ENCODE data around the gene TLCD1. TPM values are rescaled to one million over a fixed set of nuclear protein-coding genes. Genes with fewer than 3 reads are reported as not detected.

The TLCD1 gene
- total RNA-seq, 1 donor from 2014 or later, result 8.0 TPM

DNA sequence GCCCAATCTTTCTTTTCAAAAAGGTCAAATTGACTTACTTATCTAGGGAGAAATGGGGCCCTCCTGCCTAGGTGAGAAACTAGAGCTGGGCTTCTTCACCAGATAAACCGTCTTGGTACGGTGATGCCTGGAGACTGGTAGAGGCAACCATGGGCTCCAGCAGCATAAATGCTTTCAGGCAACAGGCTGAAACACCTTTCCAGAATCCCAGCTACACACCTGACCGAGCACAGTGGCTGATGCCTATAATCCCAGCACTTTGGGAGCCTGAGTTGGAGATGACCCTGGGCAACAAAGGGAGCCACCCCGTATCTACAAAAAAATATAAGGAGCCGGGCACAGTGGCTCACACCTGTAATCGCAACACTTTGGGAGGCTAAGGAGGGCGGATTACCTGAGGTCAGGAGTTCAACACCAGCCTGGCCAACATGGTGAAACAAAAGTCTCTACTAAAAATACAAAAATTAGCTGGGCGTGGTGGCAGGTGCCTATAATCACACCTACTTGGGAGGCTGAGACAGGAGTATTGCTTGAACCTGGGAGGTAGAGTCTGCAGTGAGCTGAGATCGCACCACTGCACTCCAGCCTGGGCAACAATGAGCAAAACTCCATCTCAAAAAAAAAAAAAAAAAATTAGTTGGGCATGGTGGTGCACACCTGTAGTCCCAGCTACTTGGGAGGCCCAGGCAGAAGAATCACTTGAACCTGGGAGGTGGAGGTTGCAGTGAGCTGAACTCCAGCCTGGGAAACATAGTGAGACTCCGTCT lies 25.8 kb upstream of the TLCD1 start:
- no peak for DNase-seq (ENCODE audit: low spot score)
- Mint-ChIP-seq H3K4me1 (ENCODE audit: low read depth) (peaks cover 8% of the 10 kb centered on the region), H3K36me3 (ENCODE audit: low read depth) (peaks cover 60% of the 10 kb centered on the region), H3K4me3 (ENCODE audit: low read depth) (no peak overlapping the region), H3K9me3 (no peaks in the 10 kb centered on the region), H3K27ac (no peak overlapping the region), H3K27me3 (ENCODE audit: low read depth) (no peaks in the 10 kb centered on the region)
- intact Hi-C loops (cut with micrococcal nuclease), result loop anchor here (5.0 kb wide), 1 partner anchor 34 kb away; the partner anchor contains the start of genes RAB34 and RPL23A

DNA sequence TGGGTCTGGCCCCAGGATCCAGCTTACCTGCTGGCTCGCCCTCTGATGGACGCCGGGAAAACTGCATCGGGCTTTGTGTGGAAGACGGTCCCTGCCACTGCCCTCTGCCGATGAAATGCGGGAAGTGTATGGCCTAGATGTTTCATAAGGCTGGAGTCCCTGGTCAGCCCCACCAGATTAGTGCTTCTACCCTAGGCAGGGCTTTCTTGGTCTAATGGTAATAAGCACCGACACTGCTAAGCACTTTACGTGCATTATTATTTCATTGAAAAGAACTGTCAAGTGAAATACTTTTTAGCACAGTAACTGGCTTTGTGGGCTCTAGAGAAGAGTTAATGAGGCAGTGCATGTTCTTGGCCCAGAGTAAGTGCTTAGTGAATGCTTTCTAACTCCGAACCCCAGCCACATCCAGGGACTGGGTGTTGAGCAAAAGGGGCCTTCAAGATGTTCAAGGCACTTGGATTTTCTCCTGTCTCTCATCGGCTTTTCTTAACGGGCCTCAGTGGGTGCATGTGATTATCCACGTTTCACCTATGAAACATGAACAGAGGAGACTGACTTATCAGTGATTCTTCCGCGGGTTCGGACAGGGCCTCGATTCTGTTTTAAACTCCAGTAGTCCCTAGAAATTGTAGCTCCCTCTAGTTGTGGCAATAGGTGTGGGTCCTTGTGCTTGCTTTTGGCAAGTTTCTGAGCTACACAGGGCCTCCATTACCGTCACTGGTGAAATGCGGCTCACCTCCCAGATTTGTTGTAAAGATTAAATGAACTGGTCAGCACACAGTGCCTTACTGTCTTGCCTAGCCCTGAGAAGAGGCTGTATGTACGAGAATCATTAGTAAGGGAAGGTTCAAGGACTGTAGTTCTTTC lies 24.4 kb upstream of the TLCD1 start:
- H3K27me3 Mint-ChIP-seq (ENCODE audit: low read depth), result no peaks in the 10 kb centered on the region
- peak; percentile 82 for DNase-seq (ENCODE audit: low spot score)
- peaks cover 11% of the 10 kb centered on the region for H3K4me1 Mint-ChIP-seq (ENCODE audit: low read depth)
- H3K36me3 Mint-ChIP-seq (ENCODE audit: low read depth), result peaks cover 65% of the 10 kb centered on the region
- H3K27ac Mint-ChIP-seq, result no peak overlapping the region
- intact Hi-C loops (cut with micrococcal nuclease), result loop anchor here (1.0 to 5.0 kb wide), 2 partner anchors 23 to 33 kb away; partner anchors contain the start of genes RAB34 and RPL23A
- no peaks in the 10 kb centered on the region for H3K9me3 Mint-ChIP-seq
- H3K4me3 Mint-ChIP-seq (ENCODE audit: low read depth), result no peak overlapping the region

DNA sequence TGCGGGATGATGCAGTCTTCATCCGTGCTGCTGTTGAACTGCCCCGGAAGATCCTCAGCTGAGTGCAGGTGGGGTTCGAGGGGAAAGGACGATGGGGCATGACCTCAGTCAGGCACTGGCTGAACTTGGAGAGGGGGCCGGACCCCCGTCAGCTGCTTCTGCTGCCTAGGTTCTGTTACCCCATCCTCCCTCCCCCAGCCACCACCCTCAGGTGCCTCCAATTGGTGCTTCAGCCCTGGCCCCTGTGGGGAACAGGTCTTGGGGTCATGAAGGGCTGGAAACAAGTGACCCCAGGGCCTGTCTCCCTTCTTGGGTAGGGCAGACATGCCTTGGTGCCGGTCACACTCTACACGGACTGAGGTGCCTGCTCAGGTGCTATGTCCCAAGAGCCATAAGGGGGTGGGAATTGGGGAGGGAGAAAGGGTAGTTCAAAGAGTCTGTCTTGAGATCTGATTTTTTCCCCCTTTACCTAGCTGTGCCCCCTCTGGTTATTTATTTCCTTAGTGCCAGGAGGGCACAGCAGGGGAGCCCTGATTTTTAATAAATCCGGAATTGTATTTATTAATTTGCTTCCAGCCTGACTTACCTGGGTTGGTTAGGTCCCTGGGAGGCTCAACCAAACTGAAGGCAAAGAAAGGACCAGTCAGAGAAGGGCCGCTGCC lies 23.6 kb upstream of the TLCD1 start:
- H3K4me1 Mint-ChIP-seq (ENCODE audit: low read depth), result peaks cover 11% of the 10 kb centered on the region
- no peak overlapping the region for H3K4me3 Mint-ChIP-seq (ENCODE audit: low read depth)
- no peaks in the 10 kb centered on the region for H3K27me3 Mint-ChIP-seq (ENCODE audit: low read depth)
- H3K27ac Mint-ChIP-seq, result no peak overlapping the region
- intact Hi-C loops (cut with micrococcal nuclease), result loop anchor here (1.0 to 5.0 kb wide), 2 partner anchors 22 to 32 kb away; partner anchors contain the start of genes RAB34 and RPL23A
- no peak for DNase-seq (ENCODE audit: low spot score)
- peaks cover 73% of the 10 kb centered on the region for H3K36me3 Mint-ChIP-seq (ENCODE audit: low read depth)
- no peaks in the 10 kb centered on the region for H3K9me3 Mint-ChIP-seq

DNA sequence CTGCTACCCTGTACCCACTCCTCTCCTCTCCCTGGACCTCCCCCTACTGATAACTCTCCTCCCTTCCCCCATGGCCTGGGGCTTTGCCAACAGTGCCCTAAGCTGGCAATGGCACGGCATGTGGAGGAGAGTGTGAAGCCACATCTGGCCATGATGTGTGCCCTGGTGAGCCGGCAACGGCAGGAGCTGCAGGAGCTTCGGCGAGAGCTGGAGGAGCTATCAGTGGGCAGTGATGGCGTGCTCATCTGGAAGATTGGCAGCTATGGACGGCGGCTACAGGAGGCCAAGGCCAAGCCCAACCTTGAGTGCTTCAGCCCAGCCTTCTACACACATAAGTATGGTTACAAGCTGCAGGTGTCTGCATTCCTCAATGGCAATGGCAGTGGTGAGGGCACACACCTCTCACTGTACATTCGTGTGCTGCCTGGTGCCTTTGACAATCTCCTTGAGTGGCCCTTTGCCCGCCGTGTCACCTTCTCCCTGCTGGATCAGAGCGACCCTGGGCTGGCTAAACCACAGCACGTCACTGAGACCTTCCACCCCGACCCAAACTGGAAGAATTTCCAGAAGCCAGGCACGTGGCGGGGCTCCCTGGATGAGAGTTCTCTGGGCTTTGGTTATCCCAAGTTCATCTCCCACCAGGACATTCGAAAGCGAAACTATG lies 23.0 kb upstream of the TLCD1 start:
- peak overlapping the region; percentile 53 for H3K27ac Mint-ChIP-seq
- H3K27me3 Mint-ChIP-seq (ENCODE audit: low read depth), result no peaks in the 10 kb centered on the region
- H3K36me3 Mint-ChIP-seq (ENCODE audit: low read depth), result peaks cover 72% of the 10 kb centered on the region
- no peak for DNase-seq (ENCODE audit: low spot score)
- no peak overlapping the region for H3K4me3 Mint-ChIP-seq (ENCODE audit: low read depth)
- H3K4me1 Mint-ChIP-seq (ENCODE audit: low read depth), result peaks cover 11% of the 10 kb centered on the region
- no peaks in the 10 kb centered on the region for H3K9me3 Mint-ChIP-seq
- intact Hi-C loops (cut with micrococcal nuclease), result no loop called here

DNA sequence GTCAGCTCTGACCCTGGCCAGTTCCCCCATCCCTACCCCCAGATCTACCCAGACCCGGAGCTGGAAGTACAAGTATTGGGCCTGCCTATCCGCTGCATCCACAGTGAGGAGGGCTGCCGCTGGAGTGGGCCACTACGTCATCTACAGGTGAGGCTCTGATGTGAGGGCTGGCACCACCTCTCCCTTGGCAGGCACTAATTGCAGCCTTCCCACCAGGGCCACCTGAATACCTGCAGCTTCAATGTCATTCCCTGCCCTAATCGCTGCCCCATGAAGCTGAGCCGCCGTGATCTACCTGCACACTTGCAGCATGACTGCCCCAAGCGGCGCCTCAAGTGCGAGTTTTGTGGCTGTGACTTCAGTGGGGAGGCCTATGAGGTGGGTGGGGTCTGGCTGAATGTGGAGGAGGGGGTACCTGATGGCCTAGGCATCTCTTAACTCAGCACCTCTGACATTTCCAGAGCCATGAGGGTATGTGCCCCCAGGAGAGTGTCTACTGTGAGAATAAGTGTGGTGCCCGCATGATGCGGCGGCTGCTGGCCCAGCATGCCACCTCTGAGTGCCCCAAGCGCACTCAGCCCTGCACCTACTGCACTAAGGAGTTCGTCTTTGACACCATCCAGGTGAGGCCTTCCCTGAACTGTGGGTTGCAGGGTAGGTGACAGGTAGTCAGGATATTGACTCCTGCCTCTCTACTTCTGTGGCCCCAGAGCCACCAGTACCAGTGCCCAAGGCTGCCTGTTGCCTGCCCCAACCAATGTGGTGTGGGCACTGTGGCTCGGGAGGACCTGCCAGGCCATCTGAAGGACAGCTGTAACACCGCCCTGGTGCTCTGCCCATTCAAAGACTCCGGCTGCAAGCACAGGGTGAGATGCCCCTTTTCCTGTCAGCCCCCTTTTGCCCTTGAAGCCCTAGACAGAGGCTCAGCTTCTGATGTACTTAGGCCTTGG lies 22.0 kb upstream of the TLCD1 start:
- Mint-ChIP-seq H3K4me3 (ENCODE audit: low read depth) (peak overlapping the region; percentile 13), H3K4me1 (ENCODE audit: low read depth) (peaks cover 13% of the 10 kb centered on the region), H3K27ac (peak overlapping the region; percentile 5), H3K9me3 (no peaks in the 10 kb centered on the region), H3K27me3 (ENCODE audit: low read depth) (no peaks in the 10 kb centered on the region), H3K36me3 (ENCODE audit: low read depth) (peaks cover 72% of the 10 kb centered on the region)
- intact Hi-C loops (cut with micrococcal nuclease), result no loop called here
- no peak for DNase-seq (ENCODE audit: low spot score)

DNA sequence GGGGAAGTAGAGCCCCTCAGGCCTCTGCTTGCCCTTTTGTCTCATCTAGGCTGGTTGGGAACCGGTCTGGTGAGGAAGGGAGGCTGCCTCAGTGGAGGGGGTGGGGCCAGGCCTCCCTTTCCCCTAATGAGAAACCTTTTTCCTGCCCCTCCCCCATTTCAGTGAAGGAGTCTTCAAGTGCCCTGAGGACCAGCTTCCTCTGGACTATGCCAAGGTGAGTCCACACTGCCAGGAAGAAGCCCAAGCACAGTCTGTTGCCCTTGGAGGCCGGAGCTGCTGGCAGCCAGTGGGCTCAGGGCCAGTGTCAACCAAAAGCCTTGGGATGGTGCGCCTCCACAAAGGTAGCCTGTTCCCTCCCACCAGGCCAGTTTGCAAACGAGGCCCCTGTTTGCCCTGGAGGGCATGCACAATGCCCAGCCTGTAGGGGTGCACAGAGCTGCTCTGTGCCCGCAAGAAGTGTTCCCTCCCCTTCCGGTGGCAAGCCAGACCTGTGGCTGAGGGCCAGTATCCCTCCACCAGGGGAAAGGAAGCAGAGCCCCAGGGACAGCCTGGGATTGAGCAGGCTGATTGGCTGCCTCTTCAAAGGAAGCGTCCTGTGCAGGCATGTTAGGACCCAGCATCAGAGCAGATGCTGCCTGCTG lies 21.1 kb upstream of the TLCD1 start:
- Mint-ChIP-seq H3K9me3 (no peaks in the 10 kb centered on the region), H3K4me1 (ENCODE audit: low read depth) (peaks cover 12% of the 10 kb centered on the region), H3K27me3 (ENCODE audit: low read depth) (no peaks in the 10 kb centered on the region), H3K36me3 (ENCODE audit: low read depth) (peaks cover 67% of the 10 kb centered on the region), H3K4me3 (ENCODE audit: low read depth) (peak overlapping the region; percentile 17), H3K27ac (no peak overlapping the region)
- no peak for DNase-seq (ENCODE audit: low spot score)
- intact Hi-C loops (cut with micrococcal nuclease), result no loop called here

DNA sequence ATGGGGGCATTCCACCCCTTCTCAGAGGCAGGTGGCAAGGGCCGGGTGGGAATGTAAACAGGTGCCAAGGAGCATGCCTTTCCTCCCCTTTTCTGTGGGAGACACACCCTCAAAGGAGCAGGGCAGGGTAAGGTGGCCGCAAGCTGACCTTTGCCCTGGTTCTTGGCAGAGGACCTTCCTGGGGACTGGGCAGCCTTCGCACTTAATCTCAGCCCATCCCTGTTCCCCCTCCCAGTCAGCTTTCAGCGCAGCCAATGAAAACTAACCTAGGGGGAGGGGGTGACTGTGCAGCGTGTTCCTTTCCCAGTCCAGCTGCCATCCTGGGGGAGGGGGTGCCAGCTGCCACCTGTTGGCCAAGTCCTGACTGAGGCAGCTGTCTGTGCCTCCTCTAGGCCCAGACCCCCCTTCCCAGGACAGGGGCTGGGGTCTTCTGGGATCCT lies 20.6 kb upstream of the TLCD1 start:
- Mint-ChIP-seq H3K27ac (peak overlapping the region; percentile 38), H3K9me3 (no peaks in the 10 kb centered on the region), H3K4me3 (ENCODE audit: low read depth) (peak overlapping the region; percentile 90), H3K4me1 (ENCODE audit: low read depth) (peaks cover 16% of the 10 kb centered on the region), H3K36me3 (ENCODE audit: low read depth) (peaks cover 64% of the 10 kb centered on the region), H3K27me3 (ENCODE audit: low read depth) (no peaks in the 10 kb centered on the region)
- DNase-seq (ENCODE audit: low spot score), result no peak
- intact Hi-C loops (cut with micrococcal nuclease), result no loop called here

DNA sequence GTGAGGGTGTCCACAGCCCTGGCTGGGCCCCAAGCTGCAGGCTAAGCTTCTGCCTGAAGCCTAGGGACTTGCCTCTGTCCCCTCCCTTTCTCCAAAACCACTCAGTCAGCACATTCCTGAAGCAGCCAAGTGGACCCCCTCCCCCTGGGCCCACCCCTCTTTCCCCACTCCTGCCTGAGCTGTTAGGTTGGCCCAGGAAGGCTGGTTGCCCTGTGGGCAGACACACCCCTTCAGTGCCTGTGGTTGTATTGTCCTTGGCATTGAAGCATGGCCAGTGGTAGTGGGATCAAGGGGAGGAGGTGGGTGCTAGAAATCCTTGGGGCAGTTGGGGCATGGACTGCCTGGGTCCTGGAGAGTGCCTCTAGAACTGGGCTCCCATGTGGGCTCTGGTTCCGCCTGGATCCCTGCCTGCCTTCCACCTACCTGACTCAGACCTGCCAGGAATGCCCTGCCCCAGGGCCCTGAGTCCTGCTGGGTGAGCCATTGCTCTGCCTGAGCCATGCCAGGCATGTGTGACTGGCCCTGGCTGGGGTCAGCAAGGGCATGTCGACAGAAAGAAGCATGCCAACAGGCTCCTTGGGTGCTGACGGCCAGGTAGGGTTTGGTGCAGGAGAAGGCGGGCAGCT lies 19.9 kb upstream of the TLCD1 start:
- Mint-ChIP-seq H3K27ac (peak overlapping the region; percentile 81), H3K9me3 (no peaks in the 10 kb centered on the region), H3K4me1 (ENCODE audit: low read depth) (peaks cover 20% of the 10 kb centered on the region), H3K36me3 (ENCODE audit: low read depth) (peaks cover 59% of the 10 kb centered on the region), H3K4me3 (ENCODE audit: low read depth) (peak overlapping the region; percentile 90), H3K27me3 (ENCODE audit: low read depth) (no peaks in the 10 kb centered on the region)
- no peak for DNase-seq (ENCODE audit: low spot score)
- intact Hi-C loops (cut with micrococcal nuclease), result no loop called here

DNA sequence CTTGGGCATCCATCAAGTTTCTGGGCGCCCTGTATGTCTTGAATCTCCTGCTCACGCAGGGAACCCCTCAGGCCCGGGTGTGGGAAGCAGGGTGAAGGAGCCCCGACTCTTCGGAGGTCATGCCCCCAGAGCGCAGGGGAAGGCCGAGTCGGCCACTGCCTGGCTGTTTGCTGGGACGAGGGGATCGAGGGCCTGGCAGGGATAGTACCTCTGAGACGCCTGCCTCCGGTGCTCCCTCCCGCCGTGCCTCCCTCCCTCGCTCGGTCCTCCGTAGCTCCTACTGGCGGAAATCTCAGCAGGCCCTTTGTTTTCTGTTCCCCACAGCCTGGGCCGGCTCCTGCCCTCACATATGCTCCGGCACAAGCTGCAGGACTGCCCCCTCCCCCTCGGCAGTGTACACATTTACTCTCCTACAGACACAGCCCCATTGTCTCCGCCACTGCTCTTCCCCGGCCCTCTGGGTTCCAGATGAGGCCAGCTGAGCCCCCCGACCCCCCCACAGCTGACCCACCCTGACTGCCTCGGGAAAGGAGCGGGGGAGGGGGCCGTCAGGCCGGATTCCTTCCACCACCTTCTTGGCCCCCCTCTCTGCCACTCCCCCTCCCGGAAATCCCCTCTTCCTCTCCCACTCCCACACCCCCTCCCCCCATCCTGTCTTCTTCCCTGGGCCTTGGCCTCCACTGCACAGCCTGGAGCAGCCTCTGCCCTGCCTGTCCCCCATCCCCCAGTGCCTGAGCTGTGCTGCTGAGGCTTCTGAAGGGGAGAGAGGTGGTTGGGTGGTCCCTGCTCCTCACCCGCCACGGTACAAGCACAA lies 19.1 kb upstream of the TLCD1 start:
- Mint-ChIP-seq H3K9me3 (no peaks in the 10 kb centered on the region), H3K4me1 (ENCODE audit: low read depth) (peaks cover 22% of the 10 kb centered on the region), H3K36me3 (ENCODE audit: low read depth) (peaks cover 57% of the 10 kb centered on the region), H3K27me3 (ENCODE audit: low read depth) (no peaks in the 10 kb centered on the region), H3K4me3 (ENCODE audit: low read depth) (peak overlapping the region; percentile 90), H3K27ac (peak overlapping the region; percentile 81)
- intact Hi-C loops (cut with micrococcal nuclease), result no loop called here
- peak; percentile 32 for DNase-seq (ENCODE audit: low spot score)

All from activated T-helper 2 cell treated with anti-CD3 and anti-CD28 coated beads, Interferon-gamma antibody, Interleukin-2, Interleukin-4, amounts not matched to agents 10 μg/mL and 5 μg/mL and 100 μg/mL, durations not matched to agents 14 hours and 24 hours and 36 hours (primary cell).